Right ventricle myocardium inferior (tissue), 1 donor: ENCODE data around the gene AACS. TPM values are rescaled to one million over a fixed set of nuclear protein-coding genes. Genes with fewer than 3 reads are reported as not detected.
"Not testable (repeated sequence)": the region's sequence is repeated elsewhere in the genome, so short reads cannot be mapped to it uniquely, and the experiment has no call there.

Experiments
- ATAC-seq: fragments of 200-7000 bp; cut with Tn5 transposase; one replicate; pipeline ENCODE4 v1.9.1; 2020; ENCODE audit warnings: mild to moderate bottlenecking, moderate library complexity
- DNase-seq: peaks from one replicate; pipeline ENCODE4 v3.0.0; 2021; ENCODE audit errors: missing footprints
- intact Hi-C: fragments of 100-400 bp; cut with DNase I; formaldehyde crosslinking; loops from one replicate; pipeline ENCODE4 v1.11.0; 2022
- long read RNA-seq: library from polyadenylated mRNA; unstranded; transcript quantifications from one replicate; pipeline ENCODE4 v2.0.0, GENCODE V29; 2021
- total RNA-seq: library from RNA; stranded (reverse); fragmentation: NEBNext Ultra II Directional; extraction: Animal tissue kit (Norgen Biotek cat#: 25700); gene quantifications from one replicate; pipeline ENCODE4 v1.2.1, GENCODE V29; 2021
- donor health status: DM: no; HTN: yes; CAD: no; lungs with severe emphysema.

The AACS gene, protein sequence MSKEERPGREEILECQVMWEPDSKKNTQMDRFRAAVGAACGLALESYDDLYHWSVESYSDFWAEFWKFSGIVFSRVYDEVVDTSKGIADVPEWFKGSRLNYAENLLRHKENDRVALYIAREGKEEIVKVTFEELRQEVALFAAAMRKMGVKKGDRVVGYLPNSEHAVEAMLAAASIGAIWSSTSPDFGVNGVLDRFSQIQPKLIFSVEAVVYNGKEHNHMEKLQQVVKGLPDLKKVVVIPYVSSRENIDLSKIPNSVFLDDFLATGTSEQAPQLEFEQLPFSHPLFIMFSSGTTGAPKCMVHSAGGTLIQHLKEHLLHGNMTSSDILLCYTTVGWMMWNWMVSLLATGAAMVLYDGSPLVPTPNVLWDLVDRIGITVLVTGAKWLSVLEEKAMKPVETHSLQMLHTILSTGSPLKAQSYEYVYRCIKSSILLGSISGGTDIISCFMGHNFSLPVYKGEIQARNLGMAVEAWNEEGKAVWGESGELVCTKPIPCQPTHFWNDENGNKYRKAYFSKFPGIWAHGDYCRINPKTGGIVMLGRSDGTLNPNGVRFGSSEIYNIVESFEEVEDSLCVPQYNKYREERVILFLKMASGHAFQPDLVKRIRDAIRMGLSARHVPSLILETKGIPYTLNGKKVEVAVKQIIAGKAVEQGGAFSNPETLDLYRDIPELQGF
- 12.1 TPM for total RNA-seq
- long read RNA-seq, transcript AACS-201 (18 exons, 3,316 nt), result major isoform, 19 of 23 reads
- long read RNA-seq, partial matches to known transcripts, result 0 of 23 reads
- long read RNA-seq, other reads (novel, unspliced or antisense), result 4 of 23 reads

DNA sequence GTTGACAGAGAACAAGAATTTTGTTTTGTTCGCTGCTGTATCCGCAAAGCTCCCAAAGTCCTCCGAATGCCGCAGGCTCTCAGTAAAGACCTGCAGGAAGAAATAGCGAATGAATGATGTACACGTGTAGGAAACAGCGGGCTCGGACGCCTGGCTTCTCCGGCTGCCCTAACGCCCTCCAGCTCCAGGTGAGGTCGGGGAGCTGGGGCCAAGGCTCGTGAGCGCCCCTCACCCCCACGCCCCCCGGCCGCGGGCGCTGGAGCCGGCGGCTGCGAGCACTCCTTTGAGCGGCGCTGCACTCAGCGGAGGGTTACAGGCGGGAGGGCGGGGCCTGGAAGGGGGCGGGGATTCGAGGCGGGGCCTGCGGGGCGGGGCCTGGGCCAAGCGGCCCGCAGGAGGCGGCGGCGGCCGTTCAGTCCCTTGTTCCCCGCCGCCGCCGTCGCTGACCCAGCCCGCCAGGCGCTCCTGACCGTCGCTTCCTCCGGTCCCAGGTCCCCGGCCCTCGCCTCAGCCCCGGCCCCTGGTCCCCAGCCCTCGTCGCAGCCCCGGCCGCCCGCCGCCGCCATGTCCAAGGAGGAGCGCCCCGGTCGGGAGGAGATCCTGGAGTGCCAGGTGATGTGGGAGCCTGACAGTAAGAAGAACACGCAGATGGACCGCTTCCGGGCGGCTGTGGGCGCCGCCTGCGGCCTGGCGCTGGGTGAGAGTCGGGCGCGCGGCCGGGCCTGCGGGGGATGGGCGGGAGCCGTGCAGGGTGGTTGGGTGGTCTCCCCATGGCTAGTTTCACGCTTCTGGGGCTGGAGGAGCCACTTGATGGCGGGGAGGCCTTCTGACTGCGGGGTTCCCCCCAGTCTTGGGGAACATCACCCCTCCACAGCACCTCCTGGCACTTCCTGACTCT is at the start of gene AACS:
Gene AACS, plus strand, starts transcription at position 415 of the 898 bp plus-strand sequence. Its CDS starts 150 bp downstream, at position 565.
- intact Hi-C loops, result loop anchor here (2.0 kb wide), 1 partner anchor 14 kb away; no protein-coding TSS in a partner anchor
- peak; percentile 91 for DNase-seq
- ATAC-seq, result peak; percentile 96

DNA sequence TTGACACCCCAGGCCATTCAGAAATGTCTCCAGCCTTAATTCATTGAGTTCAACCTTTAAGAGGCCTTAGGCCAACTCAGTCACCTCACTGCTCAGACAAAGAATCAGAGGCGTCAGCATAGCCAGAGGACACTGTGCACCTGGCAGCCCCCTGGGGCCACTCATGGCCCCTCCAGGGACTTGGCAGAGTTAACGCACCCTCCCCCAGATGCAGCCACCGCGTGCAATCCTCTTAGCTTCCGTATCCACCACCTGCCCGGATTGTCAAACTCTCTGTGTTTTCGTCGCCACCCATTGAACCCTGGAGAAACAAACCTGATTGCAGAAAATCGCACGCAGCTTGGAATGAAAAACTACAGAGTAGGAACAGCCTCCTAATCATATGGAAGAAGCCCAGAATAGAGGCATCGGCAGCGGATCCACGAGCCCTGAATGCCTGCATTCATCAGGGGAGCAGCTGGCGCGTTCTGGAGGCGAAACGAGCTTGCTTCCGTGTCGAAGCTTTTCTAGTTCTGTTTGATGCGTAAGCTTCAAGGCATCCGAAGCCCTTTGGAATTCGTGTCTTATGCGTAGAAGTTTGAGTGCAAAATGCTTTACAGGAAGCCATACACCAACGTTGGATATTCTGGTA is 49.4 kb upstream of the AACS start:
- DNase-seq (no peak), ATAC-seq (no peak)
- intact Hi-C loops, result no loop called here

DNA sequence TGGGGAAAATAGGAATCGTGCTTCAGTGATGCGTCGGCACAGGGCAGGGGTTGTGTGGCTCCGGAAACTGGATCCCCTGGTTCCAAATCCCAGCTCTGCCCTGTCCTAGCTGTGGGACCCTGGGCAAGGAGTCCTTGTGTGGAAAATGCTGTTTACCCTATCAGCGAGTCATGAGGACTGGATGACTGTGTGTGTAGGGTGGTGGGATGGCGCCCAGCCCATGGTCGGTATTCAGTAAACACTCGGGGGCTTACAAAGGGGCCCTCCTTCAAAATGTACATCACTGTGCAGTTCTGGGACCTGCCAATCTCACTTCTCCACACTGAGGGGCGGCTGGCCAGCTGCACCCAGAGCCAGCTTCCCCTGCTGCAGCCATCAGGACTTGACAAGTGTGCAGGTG is 47.4 kb upstream of the AACS start:
- no peak for DNase-seq
- ATAC-seq, result no peak
- intact Hi-C loops, result no loop called here

DNA sequence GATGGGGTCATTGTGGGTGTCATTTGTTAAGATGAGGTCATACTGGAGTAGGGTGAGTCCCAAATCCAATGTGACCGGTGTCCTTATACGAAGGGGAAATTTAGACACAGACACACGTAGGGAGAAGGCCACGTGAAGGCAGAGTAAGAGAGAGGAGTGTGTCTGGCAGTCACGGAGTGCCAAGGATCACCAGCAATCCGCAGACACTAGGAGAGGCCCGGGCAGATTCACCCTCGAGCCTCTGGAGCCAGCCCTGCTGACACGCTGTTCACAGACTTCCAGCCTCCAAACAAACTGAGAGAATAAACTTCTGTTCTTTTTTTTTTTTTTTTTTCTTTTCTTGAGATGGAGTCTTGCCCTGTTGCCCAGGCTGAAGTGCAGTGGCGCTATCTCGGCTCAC is 46.9 kb upstream of the AACS start:
- intact Hi-C loops, result no loop called here

DNA sequence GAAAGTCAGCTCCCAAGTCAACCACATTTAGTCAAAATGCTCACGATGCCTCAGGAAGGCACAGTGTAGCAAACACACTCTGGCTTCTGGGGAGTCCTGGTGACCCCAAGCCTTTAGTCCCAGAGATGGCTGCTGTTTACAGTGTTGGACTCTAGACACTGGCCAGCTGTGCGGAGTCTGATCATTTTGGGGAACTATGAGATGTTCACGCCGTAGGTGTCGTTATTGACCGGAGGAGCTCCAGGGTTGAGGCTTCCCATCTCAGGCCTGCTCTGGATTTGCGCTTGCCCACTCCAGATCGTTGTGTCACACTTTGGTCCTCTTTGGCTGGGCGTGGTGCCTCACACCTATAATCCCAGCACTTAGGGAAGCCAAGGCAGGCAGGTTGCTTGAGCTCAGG is 44.1 kb upstream of the AACS start:
- DNase-seq (no peak), ATAC-seq (no peak)
- intact Hi-C loops, result no loop called here

More for the DNA sequence above, 46.9 kb upstream of the AACS start:
- DNase-seq (no peak), ATAC-seq (no peak)

DNA sequence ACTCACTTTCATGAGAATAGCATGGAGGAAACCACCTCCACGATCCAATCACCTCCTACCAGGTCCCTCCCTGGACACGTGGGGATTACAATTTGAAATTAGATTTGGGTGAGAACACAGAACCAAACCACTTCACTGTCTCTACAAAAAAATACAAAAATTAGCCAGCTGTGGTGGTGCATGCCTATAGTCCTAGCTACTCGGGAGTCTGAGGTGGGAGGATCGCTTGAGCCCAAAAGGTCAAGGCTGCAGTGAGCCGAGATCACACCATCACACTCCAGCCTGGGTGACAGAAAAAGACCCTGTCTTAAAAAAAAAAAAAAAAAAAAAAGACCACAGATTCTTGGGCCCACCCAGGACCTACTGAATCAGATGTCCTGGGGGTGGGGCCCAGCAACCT is 43.5 kb upstream of the AACS start:
- intact Hi-C loops, result no loop called here
- DNase-seq (no peak), ATAC-seq (no peak)

DNA sequence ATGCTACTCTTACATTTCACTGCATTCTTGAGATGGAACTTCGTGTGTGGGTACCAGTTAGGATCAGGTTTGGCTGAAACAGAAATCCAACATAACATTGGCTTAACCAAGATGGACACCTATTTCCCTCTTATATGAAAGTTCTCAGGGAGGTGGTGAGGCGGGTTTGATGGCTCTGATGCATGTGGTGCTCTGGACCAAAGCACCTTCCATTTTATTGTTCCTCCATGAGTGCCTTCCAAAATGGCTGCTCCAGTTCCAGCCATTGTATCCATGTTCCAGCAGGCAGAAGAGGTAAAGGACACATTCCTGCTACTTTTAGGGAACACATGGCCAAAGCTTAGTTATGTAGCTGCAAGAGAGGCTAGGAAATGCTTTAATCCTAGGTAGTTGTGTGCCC is 42.2 kb upstream of the AACS start:
- DNase-seq (no peak), ATAC-seq (no peak)
- intact Hi-C loops, result no loop called here

DNA sequence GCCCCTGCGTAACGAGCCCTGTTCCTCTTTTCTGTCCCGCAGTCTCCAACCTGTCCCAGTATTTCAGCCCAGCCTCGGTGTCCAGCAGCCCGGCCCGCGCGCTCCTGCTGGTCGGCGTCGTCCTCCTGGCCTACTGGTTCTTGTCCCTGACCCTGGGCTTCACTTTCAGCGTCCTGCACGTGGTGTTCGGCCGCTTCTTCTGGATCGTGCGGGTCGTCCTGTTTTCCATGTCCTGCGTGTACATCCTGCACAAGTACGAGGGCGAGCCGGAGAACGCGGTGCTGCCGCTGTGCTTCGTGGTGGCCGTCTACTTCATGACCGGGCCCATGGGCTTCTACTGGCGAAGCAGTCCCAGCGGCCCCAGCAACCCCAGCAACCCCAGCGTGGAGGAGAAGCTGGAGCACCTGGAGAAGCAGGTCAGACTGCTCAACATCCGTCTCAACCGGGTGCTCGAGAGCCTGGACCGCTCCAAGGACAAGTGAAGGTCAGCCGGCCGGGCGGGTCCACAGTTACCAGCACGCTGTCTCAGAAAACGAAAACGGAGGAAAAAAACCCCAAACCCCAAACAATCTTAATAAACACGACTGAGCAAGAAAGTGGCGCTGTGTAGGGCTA is 40.2 kb upstream of the AACS start:
- no peak for ATAC-seq
- intact Hi-C loops, result no loop called here
- no peak for DNase-seq

DNA sequence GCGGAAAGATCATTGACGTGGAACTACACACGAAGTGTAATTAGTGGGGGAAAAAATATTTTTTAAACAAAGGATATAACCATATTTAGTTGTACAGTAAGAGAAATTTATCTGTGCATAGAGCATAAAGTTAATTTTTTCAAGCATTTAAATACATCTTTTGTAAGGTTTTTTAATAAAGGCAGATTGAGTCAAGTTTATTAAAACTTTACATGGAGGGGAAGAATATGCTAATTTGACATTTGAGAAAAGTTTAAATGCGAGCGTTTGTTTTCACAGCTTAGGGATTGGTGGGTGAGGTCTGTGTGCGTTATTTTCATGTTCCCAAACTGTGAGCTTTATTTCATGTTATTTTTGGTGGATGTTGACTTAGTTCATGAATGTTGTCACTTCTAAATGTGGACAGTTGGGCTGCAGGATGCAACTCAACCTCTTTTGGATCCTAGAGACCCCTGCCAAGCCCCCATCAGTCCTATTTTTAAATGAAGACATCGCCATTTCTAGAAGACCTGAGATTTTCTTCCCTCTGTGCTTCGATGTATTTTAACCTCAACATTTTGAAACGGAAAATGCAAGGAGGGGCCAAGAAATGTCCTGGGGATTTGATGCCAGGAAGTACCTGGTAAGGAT is 39.5 kb upstream of the AACS start:
- intact Hi-C loops, result no loop called here
- no peak for ATAC-seq

DNA sequence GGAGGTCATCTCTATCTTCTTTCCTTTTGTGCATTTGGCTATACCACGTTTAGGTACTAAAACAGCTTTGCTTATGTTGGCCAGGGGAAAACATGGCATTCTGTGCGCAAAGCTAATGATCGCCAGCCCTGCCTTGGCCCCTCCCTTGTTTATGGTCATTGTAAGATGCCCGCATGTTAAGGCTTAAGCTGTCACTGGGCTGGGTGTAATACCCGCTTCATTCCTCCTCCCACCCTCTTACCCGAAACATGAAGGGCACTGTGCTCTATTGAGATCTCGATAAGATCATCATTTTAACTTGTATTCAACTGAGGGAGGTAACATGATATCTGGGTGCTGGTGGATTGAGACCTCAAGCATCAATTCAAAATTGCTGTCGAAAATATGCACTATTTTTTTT is 37.1 kb upstream of the AACS start:
- ATAC-seq, result no peak
- no peak for DNase-seq
- intact Hi-C loops, result no loop called here

More for the DNA sequence above, 39.5 kb upstream of the AACS start:
- DNase-seq, result no peak

DNA sequence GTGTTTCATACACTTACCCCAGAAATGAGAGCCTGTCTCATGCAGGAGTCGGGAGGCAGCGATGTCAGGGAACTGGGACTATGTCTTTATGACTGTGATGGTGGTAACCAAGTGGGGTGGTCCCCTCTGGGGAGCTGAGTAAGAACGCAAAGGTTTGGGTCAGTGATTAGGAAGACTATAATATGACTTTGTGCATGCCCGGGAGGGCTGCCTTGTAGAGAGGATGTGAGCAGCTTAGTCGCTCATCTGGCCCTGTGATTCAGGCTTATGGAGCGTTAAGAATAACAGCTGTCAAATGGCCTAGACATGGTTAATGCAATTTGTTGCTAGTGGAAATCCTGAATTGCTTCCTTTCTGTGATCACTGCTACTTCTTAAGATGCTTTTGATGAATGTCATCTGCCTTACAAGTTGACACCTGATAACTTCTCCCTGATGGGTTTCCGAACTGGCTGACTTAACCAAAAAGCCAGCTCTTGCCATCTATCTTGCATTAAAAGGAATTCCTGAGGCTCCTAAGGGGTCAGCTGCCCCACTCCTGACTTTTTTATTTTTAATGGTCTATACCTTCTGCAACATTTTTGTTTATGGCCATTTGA is 35.4 kb upstream of the AACS start:
- intact Hi-C loops, result no loop called here
- DNase-seq (no peak), ATAC-seq (no peak)

DNA sequence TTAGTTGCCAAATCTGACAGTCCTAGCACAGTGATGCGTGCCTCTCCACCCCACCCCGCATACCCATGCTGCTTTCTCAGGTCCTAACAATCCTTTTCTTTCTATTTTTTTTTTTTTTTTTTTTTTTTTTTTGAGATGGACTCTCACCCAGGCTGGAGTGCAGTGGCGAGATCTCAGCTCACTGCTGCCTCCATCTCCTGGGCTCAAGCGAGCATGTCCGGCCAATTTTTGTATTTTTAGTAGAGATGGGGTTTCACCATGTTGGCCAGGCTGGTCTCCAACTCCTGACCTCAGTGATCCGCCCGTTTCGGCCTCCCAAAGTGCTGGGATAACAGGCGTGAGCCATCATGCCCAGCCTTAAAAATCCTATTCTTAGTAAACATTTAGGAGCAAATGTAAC is 33.8 kb upstream of the AACS start:
- intact Hi-C loops, ATAC-seq, DNase-seq: not testable (repeated sequence)

DNA sequence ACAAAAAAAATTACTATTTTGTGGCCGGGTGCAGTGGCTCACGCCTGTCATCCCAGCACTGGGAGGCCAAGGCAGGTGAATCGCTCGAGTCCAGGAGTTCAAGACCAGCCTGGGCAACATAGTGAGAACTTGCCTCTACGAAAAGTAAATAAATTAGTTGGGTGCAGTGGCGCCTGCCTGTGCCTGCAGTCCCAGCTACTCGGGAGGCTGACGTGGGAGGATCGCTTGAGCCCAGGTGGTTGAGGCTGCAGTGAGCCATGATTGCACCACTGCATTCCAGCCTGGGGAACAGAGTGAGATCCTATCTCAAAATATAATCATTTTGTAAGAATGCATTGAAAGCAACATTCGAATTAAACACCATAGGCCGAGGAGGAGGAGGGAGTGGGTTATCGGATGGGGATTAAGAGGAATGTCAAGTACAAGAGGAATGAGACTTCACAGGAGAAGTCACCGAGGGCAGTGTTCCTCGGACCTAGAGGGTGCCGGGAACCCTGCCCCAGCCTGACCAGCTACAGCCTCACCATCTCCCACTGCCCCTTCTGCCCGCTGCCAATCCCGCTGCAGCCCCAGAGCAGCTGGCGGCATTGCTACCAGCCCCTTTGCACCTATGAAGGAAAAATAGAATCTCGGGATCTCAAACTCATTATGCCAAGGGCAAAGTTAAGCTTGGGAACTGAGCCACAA is 32.6 kb upstream of the AACS start:
- intact Hi-C loops, result no loop called here
- DNase-seq, result no peak
- no peak for ATAC-seq

DNA sequence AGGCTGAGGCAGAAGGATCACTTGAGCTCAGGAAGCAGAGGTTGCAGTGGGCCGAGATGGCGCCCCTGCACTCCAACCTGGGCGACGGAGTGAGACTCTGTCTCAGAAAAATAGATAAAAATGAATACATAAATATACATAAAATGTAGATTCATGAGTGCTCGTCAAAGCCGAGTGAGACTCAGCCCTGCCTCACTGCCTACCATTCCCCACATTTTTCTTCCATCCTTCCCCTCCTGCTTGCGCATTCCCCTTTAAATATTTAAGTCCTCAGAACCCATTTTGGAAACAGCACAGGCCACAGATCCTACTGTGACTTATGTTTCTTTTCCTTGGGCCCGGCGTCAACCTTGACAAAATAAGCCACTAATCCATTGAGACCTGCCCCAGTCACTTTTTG is 31.9 kb upstream of the AACS start:
- intact Hi-C loops, result no loop called here
- no peak for ATAC-seq
- DNase-seq, result no peak

DNA sequence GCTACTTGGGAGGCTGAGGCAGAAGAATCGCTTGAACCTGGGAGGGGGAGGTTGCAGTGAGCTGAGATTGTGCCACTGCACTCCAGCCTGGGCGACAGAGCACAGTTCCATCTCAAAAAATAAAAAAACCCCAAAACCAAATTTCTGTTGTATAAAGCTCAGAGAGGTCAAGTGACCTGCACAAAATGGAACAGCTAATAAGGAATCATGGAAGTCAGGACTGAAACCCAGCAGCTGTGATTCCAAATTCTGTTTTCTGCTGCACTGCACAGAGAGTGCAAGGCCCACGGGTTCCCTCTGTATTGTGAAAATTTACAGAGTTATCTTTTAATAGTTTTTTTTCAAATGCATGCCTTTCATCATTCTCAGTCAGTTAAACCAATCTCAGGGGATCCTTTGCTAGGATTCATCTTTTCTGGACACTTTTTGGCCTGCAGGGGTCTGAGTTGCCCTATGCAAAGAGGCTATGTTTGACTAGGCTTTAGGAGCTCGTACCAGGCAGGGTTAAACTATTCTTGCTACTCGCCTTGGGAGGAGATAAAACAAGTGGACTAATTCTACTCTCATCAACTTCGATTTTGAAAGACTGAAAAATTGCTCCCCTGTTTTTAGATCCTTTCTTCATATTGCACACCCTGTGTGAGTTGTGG is 26.1 kb upstream of the AACS start:
- intact Hi-C loops, result no loop called here
- DNase-seq, result no peak
- ATAC-seq, result no peak

DNA sequence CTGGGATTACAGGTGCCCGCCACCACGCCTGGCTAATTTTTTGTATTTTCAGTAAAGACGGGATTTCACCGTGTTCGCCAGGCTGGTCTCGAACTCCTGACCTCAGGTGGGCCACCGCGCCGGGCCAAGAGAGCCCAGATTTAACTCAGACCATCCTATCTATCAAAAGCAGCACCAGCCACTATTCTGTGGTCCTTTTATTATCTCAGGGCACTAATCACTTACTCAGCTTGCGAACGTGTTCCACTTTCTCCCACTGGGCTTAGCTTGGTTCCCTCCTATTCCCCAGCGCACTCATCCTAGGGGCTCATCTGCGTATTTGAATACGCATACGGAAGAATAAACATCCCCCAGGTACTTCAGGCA is 16.2 kb upstream of the AACS start:
- intact Hi-C loops, result no loop called here
- ATAC-seq (no peak), DNase-seq (no peak)
